ENCODE measurements around the gene SBF1. TPM values are rescaled to one million over a fixed set of nuclear protein-coding genes. Genes with fewer than 3 reads are reported as not detected.
"Not testable (repeated sequence)": the region's sequence is repeated elsewhere in the genome, so short reads cannot be mapped to it uniquely, and the experiment has no call there.

The SBF1 gene
- total RNA-seq, 2 donors from 2014 or later, result 41.1 to 57.1 TPM

- no peak for DNase-seq (ENCODE audit: low spot score)
- H3K27me3 ChIP-seq, result no peaks in the 10 kb centered on the region
- H3K4me3 ChIP-seq, result no peak overlapping the region
- TF ChIP-seq CTCF (IDR thresholded peaks at IDR 0.05), result no peak
- H3K36me3 ChIP-seq, result peaks cover 69% of the 10 kb centered on the region
- H3K27ac ChIP-seq, result no peak overlapping the region
- H3K9me3 ChIP-seq, result no peaks in the 10 kb centered on the region
- peaks cover 0 to 20% of the 10 kb centered on the region in 2 donors for H3K4me1 ChIP-seq
Measured at GRCh38 chr22:50521710-50522109, 46.9 kb upstream of the SBF1 start.

- no peak for DNase-seq (ENCODE audit: low spot score)
- Histone ChIP-seq H3K9me3 (no peaks in the 10 kb centered on the region), H3K4me3 (no peak overlapping the region), H3K4me1 (peaks cover 0 to 15% of the 10 kb centered on the region in 2 donors), H3K36me3 (peaks cover 75% of the 10 kb centered on the region), H3K27me3 (no peaks in the 10 kb centered on the region), H3K27ac (no peak overlapping the region)
- no peak for TF ChIP-seq CTCF (IDR thresholded peaks at IDR 0.05)
Measured at GRCh38 chr22:50520826-50521453, 46.1 kb upstream of the SBF1 start.

GRCh38 chr22:50520184-50520583, 45.3 kb upstream of the SBF1 start:
- peaks cover 75% of the 10 kb centered on the region for H3K36me3 ChIP-seq
- not testable (repeated sequence) for DNase-seq (ENCODE audit: low spot score)

GRCh38 chr22:50519151-50519550, 44.3 kb upstream of the SBF1 start:
- no peak overlapping the region for H3K27ac ChIP-seq
- H3K9me3 ChIP-seq, result no peaks in the 10 kb centered on the region
- H3K4me3 ChIP-seq, result no peak overlapping the region
- peaks cover 0 to 5% of the 10 kb centered on the region in 2 donors for H3K4me1 ChIP-seq
- DNase-seq (ENCODE audit: low spot score), result no peak
- no peak for TF ChIP-seq CTCF (IDR thresholded peaks at IDR 0.05)
- H3K36me3 ChIP-seq, result peaks cover 75% of the 10 kb centered on the region
- H3K27me3 ChIP-seq, result no peaks in the 10 kb centered on the region

More at GRCh38 chr22:50520184-50520583, 45.3 kb upstream of the SBF1 start:
- H3K27ac ChIP-seq, H3K4me3 ChIP-seq, H3K9me3 ChIP-seq, H3K27me3 ChIP-seq: not testable (repeated sequence)
- peaks cover 0 to 15% of the 10 kb centered on the region in 2 donors for H3K4me1 ChIP-seq

GRCh38 chr22:50518606-50519005, 43.8 kb upstream of the SBF1 start:
- Histone ChIP-seq H3K4me1 (no peaks in the 10 kb centered on the region), H3K4me3 (no peak overlapping the region), H3K27ac (no peak overlapping the region), H3K27me3 (no peaks in the 10 kb centered on the region), H3K9me3 (no peaks in the 10 kb centered on the region), H3K36me3 (peaks cover 70% of the 10 kb centered on the region)
- TF ChIP-seq CTCF (IDR thresholded peaks at IDR 0.05), result no peak
- DNase-seq (ENCODE audit: low spot score), result no peak

- Histone ChIP-seq H3K4me3 (no peak overlapping the region), H3K36me3 (peaks cover 61% of the 10 kb centered on the region), H3K27me3 (no peaks in the 10 kb centered on the region), H3K27ac (no peak overlapping the region), H3K4me1 (no peaks in the 10 kb centered on the region), H3K9me3 (no peaks in the 10 kb centered on the region)
- DNase-seq (ENCODE audit: low spot score), result no peak
- no peak for TF ChIP-seq CTCF (IDR thresholded peaks at IDR 0.05)
Measured at GRCh38 chr22:50517495-50518260, 42.8 kb upstream of the SBF1 start.
